Stomach (tissue), 4 donors: ENCODE data around the gene IL1RAPL2.

Experiments
- CTCF ChIP-seq, 7 experiments: fragments of 450-650 bp in 4 of 7; fragments of 200-600 bp in 3 of 7; sonication (generic) in 3 of 7; IDR thresholded peaks; one replicate each; pipeline ENCODE4 v1.5.1; 2016 to 2019; ENCODE audit warnings: antibody characterized with exemption in 7 of 7, control low read depth in 2 of 7, mild to moderate bottlenecking in 1 of 7
- POLR2A ChIP-seq, 4 donors: fragments of 450-650 bp; IDR thresholded peaks; one replicate each; pipeline ENCODE4 v1.6.1; 2016; ENCODE audit warnings: antibody characterized with exemption in 4 of 4, control low read depth in 2 of 4, mild to moderate bottlenecking in 1 of 4, moderate library complexity in 1 of 4

GRCh38 chrX:104795804-104796203, 229.8 kb downstream of the IL1RAPL2 start:
- no peak for TF ChIP-seq POLR2A (IDR thresholded peaks at IDR 0.05)
- no peak for TF ChIP-seq CTCF (IDR thresholded peaks at IDR 0.05)
